HG03457 (cell line): ENCODE data around the gene SIRPD.
"Not testable (repeated sequence)": the region's sequence is repeated elsewhere in the genome, so short reads cannot be mapped to it uniquely, and the experiment has no call there.

Experiments used
- ATAC-seq: cut with Tn5 transposase; IDR thresholded peaks from one replicate; pipeline ENCODE4 v1.9.1; 2021; ENCODE audit warnings: moderate number of reproducible peaks; ENCODE audit not compliant: unreplicated experiment

The SIRPD gene

DNA sequence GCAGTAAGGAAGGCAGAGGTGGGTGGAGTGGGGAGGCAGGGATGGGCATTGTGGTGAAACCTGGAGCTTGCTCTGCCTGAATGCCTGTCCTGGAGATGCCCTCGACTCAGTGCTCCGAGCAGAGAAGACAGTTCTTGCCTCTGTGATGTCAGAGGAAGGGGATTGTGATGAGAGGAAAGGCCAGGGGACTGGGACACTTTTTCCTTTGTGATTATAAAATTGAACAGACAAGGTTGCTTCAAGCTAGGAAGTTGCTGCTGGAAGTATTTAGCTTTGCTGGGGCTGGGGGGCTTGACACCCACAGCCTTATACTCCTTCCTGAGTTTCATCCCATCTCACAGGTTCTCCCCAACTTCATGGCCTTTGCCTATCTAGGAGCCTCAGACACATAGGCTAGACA lies at the start of gene SIRPD:
Gene SIRPD, minus strand, starts transcription at position 101 of the 400 bp plus-strand sequence. Its CDS starts 52 bp downstream, at position 49.
- ATAC-seq = no peak

DNA sequence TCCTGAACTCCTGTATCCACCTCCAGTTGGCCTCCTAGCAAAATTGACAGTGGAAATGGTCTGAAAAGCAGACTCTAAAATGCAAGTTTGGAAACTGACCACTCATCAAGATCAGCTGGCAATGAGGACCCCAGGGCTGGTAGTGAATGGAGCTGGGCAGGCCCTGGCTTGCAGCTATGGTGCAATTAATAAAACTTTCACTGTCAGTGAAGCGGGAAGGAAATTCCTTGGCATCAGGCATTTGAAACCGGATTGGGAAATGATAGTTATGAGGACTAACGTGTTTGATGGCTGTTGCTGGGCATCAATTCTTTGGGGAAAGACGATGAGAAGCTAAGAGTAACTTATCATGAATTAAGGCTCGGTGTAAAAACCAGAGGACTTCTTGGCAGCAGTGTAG lies 43.2 kb upstream of the SIRPD start:
- no peak for ATAC-seq

DNA sequence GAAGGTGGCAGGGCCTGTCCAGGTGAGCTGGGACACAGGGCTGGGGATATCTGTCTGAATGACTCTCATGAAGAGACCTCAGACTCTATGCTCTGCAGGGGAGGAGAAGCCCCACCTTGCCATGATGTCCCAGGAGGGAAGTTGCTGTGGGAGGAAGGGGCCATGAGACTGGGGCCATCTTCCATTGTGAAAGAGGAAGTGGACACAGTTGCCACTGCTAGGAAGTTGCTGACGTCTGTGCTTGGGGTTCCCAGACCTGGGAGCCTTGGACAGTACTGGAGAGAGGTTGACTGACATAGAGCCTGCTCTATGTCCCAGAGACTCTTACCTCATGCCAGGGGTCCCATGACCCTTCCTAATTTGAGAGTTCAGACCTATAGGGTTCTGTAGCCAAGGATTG lies 37.8 kb upstream of the SIRPD start:
- no peak for ATAC-seq

DNA sequence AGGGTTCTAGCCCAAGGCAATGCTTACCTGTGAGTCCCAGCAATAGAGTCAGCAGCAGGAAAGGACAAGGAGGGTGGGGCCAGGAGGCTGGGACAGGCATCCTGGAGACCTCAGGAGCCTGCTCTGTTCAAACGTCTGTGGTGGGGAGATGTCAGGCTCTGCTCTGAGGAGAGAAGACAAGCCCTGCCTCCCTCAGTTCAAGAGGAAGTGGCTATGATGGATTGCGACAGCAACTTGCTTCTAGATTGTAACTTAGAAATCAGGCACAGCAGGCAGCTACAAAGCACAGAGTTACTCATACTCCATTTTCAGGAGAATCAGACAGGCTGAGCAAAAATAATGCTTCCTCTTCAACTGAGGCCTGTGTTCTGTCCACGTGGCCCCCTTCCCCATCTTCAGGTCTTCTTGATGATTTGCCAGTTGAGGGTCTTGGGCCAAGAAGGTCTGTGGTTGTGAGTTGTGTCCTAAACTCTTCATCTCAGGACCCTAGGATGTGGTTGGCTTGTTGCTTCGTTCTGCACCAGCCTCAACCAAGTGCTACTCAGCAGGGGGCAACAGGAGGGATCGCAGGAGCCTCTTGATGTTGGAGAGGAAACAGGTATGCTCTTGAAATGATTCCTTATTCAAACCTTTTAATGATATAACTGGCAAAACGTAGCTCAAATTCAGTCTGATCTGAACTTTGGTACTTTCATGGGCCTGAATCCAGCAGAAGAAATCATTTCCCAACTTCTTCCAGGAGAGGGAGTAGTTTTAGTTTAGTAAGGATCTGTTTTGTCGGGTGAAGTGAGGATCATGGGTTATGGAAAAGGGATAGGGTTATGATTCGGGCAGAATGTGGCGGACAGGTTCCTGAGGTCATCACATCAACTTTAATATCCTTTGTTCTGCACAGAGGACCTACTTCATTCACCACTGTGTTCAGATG lies 31.3 kb upstream of the SIRPD start:
- ATAC-seq = no peak

DNA sequence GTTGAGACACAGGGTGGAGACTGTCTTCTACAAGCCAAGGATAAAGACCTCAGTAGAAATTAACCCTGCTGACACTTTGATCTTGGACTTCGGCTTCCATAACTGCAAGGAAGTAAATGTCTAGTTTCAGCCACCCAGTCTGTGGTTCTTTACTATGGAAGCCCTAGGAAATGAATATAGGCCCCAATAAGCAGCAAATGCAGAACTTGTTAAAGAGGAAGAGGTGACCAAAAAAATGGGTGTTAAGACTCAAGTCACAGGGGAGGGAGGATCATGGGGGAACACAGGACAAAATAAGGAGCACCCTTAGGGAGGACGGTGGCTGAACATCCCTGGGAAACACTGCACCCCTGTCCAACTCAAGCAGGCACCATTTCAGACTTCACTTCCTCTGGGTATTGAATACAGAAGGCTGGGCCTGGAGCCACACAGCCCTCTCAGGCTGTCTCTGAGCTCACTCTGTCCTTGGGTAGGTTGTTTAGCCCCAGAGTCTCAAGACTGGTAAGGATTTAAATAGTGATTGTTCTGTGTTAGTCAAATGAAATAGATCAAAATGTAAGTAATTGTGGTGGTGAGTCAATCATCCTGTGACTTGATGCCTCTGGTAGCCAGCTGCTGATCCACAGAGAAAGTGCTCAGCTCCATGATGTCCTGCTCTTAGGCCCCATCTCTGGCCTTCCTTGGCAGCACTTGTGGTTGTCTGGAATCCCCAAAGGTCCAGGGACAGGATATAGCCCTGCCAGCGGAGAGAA lies 30.5 kb upstream of the SIRPD start:
- no peak for ATAC-seq

DNA sequence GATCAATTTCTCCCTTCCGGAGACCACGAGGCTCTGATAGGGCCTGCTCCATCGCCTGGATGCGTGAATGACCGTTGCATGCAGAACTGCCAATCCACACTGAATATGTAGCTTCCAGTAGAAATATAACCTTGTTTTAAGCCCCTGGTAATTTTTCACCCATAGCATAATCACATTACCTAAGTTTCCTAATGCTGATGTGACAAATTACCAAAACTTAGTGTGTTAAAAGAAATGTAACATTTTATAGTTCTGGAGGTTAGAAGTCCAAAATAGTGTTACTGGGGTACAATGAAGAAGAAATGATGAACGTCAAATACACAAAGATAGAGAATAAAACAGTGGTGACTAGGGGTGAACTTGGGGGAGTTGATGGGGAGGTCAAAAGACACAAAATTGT lies 22.0 kb upstream of the SIRPD start:
- ATAC-seq = no peak

DNA sequence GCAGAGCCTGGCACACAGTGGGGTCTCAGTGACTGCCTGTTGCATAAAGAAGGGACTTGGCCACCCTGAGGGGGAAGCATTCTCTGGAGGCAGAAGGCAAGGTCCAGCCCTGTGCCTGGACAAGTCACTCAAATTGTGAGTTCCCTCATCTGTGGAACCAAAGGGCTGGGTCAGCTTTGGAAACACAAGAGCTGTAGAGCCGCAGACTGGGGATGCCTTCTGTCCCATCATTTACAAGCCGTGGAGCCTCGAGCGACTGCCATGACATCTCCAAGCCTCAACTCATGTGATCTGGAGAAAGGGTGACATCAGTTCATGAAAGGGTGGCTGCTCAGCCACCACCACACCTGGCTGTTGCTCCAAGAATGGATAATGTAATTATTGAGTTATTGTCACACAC lies 20.4 kb upstream of the SIRPD start:
- ATAC-seq = no peak

DNA sequence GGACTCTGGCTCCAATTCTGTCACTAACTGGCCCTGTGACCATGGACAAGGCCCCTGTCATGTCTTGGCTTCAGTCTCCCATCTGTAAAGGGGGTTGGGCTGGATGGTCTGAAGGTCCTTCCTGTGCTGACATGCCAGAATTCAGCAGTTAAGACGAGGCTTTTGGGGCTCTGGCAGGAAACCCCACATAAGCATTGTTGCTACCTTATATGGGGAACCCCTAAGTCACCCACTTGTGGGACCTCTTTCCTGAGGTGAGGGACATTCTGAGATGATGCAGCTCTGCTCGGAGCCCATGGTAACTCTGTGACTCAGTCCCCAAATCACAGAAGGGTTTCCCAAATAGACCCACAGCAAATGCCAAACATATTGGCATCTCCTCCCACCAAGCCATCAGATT lies 19.8 kb upstream of the SIRPD start:
- not testable (repeated sequence) for ATAC-seq

DNA sequence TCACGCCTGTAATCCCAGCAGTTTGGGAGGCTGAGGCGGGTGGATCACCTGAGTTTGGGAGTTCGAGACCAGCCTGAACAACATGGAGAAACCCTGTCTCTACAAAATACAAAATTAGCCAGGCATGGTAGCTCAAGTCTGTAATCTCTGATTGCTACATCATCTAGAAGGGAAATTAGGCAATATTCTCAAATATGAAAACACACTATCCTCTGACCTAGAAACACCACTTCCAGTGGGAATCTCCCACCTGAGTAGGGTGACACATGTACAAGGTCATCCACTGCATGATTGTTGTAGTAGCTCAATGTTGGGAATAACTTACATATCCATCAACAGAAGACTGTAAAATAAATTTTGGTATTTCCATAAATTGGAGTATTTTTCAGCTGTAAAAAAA lies 19.1 kb upstream of the SIRPD start:
- no peak for ATAC-seq

DNA sequence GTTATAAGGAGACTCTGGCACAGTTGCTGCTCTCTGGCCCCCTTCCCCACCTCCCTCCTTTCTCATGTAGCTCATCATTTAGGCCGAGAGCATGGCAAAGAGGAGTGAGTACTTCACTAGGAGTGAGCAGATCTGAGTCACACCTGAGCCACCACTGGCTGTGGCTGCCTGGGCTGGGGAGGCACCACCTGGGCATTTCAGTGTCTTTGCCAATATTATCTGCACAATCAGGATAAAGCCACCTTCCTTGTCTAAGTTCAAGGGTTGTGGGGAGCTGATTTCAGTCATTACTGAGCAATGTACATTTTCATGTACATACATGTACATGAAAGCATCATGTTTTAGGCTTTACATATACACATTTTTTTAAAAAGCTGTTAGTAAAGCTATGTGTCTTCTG lies 18.5 kb upstream of the SIRPD start:
- not testable (repeated sequence) for ATAC-seq

DNA sequence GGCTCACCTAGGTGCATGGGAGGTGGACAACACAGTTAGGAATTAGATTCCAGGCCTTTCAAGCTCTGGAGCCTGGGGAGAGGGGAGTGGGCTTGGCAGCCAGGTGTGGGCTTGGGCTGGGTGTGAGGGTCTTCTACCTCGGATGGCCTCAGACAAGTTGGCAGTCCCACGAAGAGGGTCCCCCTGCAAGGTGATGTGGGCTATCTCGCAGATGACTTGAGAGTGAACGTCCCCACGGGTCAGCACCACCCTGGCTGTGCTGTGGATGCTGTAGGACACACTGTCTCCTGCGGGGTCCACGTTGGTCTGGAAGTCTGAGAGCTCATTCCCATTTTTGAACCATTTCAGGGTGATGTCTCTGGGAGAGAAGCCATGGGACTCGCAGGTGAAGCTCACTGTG lies 14.1 kb upstream of the SIRPD start:
- not testable (repeated sequence) for ATAC-seq

DNA sequence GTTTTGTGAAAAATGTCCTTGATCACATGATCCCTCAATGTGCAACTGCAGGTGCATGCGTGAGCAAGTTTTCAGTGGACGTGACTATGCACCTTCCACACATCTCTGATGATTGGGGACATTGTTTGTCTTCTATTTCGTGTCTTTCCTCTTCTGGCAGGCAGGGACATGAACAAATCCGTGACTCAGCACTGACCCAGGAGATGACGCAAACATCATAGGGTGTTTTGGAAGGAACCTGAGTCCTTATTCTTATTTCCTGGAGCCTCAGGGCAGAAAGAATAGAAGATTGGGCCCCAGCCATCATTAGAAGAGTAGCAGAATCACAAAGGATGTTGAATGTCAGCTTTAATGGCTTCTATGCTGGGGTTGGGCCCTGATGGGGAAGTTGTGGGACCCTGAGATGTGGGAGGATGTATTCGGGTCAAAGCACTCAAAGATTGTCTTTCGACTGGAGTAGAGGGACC lies 11.9 kb upstream of the SIRPD start:
- ATAC-seq = no peak

DNA sequence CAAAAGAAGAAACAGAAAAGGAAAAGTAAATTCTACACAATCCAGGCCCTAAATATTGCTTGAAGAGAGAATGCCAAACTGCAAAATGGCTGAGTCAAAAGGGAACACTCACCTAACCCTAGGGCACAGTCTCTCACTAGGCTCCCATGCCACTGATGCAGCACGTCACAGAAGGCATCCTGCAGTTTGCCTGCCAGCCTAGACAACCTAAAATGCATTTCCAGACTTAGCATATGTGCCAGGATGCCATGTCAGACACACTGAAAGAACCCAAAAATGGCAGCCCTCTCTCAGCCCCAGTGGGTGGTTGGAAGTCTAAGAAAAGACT lies 10.6 kb upstream of the SIRPD start:
- no peak for ATAC-seq

DNA sequence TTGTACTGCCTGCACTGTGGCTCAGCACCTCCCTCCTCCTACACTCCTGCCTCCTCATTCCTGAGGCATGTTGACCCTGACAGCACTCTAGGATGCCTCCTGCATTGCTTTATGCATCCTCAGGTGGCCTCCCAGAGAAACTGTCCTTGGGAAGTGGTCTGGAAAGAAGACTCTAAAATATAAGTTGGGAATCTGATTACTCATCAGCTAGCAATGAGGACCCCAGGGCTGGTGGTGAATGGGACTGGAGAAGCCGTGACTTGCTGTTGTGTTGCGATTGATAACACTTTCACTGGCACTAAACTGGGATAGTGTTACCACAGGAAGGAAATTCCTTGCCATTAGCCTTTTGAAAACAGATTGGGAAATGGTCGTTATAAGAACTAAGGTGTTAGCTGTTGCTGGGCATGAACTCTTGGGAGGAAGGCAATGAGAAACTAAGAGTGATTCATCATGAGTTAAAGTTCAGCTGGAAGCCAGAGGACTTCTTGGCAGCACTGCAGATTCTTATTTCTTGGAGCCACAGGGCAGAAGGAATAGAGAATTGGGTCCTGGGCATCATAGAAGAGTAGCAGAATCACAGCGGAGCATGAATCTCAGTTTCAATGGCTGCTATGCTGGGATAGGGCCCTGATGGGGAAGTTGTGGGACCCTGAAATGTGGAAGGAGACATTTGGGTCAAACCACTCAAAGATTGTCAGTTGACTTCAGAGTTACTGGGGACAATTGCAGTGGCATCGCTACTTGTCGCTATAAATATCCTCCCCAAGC lies 10.1 kb upstream of the SIRPD start:
- no peak for ATAC-seq

DNA sequence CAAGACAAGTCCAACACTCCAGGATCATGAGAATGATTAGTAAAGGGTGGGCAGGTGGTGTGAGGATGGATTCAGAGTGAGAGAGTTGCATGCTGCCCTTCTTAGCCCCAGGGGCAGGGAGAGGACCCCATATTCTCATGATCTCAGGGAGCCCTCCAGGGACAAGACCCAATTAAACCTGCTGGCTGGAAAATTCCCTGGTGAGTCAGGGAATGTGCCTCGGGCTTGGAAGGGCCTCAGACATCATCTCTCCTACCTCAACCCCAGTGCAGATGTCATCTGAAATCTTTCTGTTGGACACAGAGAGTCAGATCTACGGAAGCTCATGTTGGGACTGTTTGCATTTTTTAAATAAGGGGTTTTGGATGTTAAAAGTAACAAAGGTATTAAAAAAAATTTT lies 9.2 kb upstream of the SIRPD start:
- ATAC-seq = no peak

DNA sequence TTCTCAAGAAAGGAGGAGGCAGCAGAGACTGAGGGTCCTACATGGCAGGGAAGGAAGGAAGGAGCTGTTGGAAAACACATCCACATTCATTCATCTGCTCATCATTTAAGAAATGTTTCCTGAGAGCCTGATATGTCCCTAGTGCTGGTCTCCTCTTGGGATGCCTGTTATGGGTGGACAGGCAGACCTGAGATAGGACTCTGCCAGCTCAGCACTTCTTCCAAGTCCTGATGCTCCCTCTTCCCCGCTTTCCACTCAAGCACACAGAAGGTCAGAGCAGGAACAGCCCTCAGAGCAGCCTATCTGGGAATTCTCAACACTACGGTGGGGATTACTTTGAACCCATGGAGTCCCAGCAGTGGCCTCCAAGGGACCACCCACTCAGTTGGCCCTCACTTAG lies 8.0 kb upstream of the SIRPD start:
- no peak for ATAC-seq

DNA sequence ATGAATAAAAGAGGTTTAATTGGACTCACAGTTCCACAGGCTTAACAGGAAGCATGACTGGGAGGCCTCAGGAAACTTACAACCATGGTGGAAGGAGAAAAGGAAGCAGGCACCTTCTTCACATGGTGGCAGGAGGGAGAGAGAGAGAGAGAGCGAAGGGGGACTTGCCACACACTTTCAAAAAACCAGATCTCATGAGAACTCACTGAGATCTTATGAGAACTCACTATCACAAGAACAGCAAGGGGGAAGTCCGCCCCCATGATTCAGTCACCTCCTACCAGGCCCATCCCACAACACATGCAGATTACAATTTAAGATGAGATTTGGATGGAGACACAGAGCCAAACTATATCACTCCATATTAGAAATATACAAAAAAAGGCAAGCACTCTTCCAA lies 6.1 kb upstream of the SIRPD start:
- ATAC-seq = no peak

DNA sequence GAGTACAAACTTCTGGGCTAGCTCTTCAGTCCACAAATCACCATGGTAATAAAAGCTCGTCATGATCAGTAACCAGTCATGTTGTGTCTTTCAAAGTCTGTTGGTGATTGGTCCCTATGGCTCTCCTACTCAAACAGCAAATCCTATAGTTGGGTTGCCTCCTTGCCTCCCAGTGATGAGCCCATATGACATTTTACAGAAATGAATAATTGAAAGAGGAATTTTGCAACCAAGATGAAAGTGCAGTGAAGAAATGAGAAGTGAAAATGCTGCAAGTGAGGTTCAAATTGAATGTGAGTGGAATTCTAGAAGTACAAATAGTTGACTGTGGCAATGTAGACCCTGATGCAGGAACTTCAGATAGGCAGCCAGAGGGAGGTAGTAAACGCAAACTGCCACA lies 5.1 kb upstream of the SIRPD start:
- no peak for ATAC-seq

DNA sequence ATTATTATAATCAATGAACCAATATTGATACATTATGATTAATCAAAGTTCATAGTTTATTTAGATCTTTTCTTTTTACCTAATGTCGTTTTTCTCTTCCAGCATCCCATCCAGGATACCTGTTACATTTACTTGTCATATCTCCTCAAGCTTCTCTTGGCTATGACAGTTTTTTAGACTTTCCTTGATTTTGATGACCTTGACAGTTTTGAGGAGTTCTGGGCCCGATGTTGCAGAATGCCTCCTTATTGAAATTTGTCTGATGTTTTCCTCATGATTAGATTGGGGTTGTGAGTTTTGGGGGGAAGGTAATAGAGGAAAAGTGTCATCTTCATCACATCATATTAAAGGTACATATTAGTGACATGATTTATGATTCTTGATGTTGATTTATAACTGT lies 3.8 kb upstream of the SIRPD start:
- no peak for ATAC-seq

DNA sequence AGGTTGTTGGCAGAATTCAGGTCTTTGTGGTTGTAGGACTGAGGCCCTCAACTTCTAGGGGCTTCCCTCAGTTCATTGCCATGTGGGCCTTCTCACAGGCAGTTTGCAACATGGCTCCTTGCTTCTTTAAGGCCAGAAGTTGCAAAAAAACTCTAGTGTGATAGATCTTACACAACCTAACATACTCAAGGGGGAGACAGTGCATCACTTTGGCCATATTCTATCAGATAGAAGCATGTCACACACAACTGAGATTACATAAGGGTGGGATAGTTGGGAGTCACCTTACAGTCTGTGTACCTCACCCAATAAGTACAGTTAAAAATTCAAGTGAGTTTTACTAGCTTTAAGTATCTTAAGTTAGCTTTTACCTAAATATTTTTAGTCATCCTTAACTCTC lies 1.6 kb downstream of the SIRPD start:
- ATAC-seq = no peak

DNA sequence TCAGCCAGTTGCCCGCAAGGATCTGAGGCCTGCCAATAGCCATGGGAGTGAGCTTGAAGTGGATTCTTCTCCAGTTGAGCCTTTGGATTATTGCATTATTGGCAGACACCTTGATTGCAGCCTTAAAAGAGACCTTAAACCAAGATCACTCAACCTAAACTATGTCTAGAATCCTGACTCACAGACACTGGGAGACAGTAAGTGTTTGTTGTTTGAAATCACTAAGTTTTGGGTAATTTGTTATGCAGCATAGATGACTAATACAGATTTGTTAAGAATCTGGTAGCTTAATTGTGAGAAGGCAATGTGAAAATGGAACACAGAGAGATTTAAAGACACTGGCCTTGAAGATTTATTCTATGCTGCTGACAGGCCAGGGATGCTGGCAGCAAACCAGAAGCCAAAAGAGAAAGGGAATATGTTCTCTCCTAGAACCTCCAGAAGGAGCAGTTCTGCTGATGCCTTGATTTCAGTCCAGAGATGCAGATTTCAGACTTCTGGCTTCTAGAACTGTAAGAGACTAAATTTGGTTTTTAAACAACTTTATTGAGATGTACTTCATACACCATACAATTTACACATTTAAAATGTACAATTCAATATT lies 17.6 kb downstream of the SIRPD start:
- ATAC-seq = no peak
